WTC11 (cell line): Measurements from ENCODE around the gene ARHGEF25. TPM values are rescaled to one million over a fixed set of nuclear protein-coding genes. Genes with fewer than 3 reads are reported as not detected.
"Not testable (repeated sequence)": the region's sequence is repeated elsewhere in the genome, so short reads cannot be mapped to it uniquely, and the experiment has no call there.

Experiments used
- ATAC-seq: fragments of 200-7000 bp; cut with Tn5 transposase; 2 replicates; pipeline ENCODE4 v1.10.0; 2021; ENCODE audit warnings: mild to moderate bottlenecking, moderate library complexity
- CTCF ChIA-PET: fragments of 300-600 bp; sonication (Branson Sonifier 250); formaldehyde crosslinking; loops from one replicate; lab custom pipeline; 2021; ENCODE audit warnings: antibody characterized with exemption; lab: Charles Lee
- POLR2A ChIA-PET: fragments of 350-600 bp; sonication (Branson Sonifier 250); formaldehyde crosslinking; loops from one replicate; lab custom pipeline; 2021; ENCODE audit warnings: antibody characterized with exemption; lab: Charles Lee
- DNase-seq: peaks from one replicate; pipeline ENCODE4 v3.0.0; 2021; ENCODE audit warnings: low spot score
- H3K27ac Mint-ChIP-seq: 2 replicates; pipeline ENCODE4 v1.8.0; 2021; ENCODE audit warnings: mixed read lengths
- H3K27me3 Mint-ChIP-seq: 2 replicates; pipeline ENCODE4 v1.8.0; 2021; ENCODE audit warnings: low read depth, mild to moderate bottlenecking, moderate library complexity, mixed read lengths
- H3K36me3 Mint-ChIP-seq: 2 replicates; pipeline ENCODE4 v1.8.0; 2021; ENCODE audit warnings: mixed read lengths
- H3K4me1 Mint-ChIP-seq: 2 replicates; pipeline ENCODE4 v1.8.0; 2022; ENCODE audit warnings: mixed read lengths
- H3K4me3 Mint-ChIP-seq: 2 replicates; pipeline ENCODE4 v1.8.0; 2021; ENCODE audit warnings: mild to moderate bottlenecking, moderate library complexity, mixed read lengths
- H3K9me3 Mint-ChIP-seq: 2 replicates; pipeline ENCODE4 v1.8.0; 2021; ENCODE audit warnings: mixed read lengths
- GTF2I ChIP-seq: fragments of 250-450 bp; sonication (Bioruptor Pico); conservative IDR thresholded peaks from 2 replicates; pipeline ENCODE4 v1.4.0; 2021; ENCODE audit warnings: mild to moderate bottlenecking
- JUN ChIP-seq: sonication (generic); formaldehyde crosslinking; IDR thresholded peaks from 2 replicates; pipeline ENCODE4 v1.8.0; 2023; ENCODE audit warnings: mild to moderate bottlenecking, missing genetic modification reagents
- MXD4 ChIP-seq: fragments of 250-450 bp; sonication (Bioruptor Pico); IDR thresholded peaks from 2 replicates; pipeline ENCODE4 v1.8.0; 2021; ENCODE audit warnings: mild to moderate bottlenecking, moderate library complexity, borderline replicate concordance
- SMAD3 ChIP-seq: sonication (generic); formaldehyde crosslinking; IDR thresholded peaks from 2 replicates; pipeline ENCODE4 v1.8.0; 2022; ENCODE audit warnings: missing genetic modification reagents, mild to moderate bottlenecking, borderline replicate concordance
- SOX15 ChIP-seq: fragments of 250-450 bp; sonication (Bioruptor Pico); IDR thresholded peaks from 2 replicates; pipeline ENCODE4 v1.9.0; 2021; ENCODE audit warnings: mild to moderate bottlenecking
- ZNF671 ChIP-seq: fragments of 250-450 bp; sonication (Bioruptor Pico); IDR thresholded peaks from 2 replicates; pipeline ENCODE4 v1.8.0; 2021; ENCODE audit warnings: mild to moderate bottlenecking
- total RNA-seq: library from RNA; stranded (reverse); gene quantifications from 3 replicates; pipeline ENCODE4 v1.2.3, GENCODE V29; 2021
- TF ChIP-seq, protein P1 (sequence below): fragments of 250-450 bp; sonication (Bioruptor Pico); conservative IDR thresholded peaks from 2 replicates; pipeline ENCODE4 v1.9.0; 2021; ENCODE audit warnings: mild to moderate bottlenecking
- TF ChIP-seq, protein P2 (sequence below): fragments of 250-450 bp; sonication (Bioruptor Pico); IDR thresholded peaks from 2 replicates; pipeline ENCODE4 v1.9.0; 2021; ENCODE audit warnings: moderate library complexity, mild to moderate bottlenecking, inconsistent platforms, borderline replicate concordance
- TF ChIP-seq, protein P3 (sequence below): sonication (generic); formaldehyde crosslinking; IDR thresholded peaks from 2 replicates; pipeline ENCODE4 v1.8.0; 2023; ENCODE audit warnings: mild to moderate bottlenecking, missing genetic modification reagents
- TF ChIP-seq, protein P4 (sequence below): fragments of 250-450 bp; sonication (Bioruptor Pico); IDR thresholded peaks from 2 replicates; pipeline ENCODE4 v1.9.0; 2021; ENCODE audit warnings: mild to moderate bottlenecking, borderline replicate concordance
- TF ChIP-seq, protein P5 (sequence below): sonication (generic); formaldehyde crosslinking; IDR thresholded peaks from 2 replicates; pipeline ENCODE4 v1.8.1; 2022; ENCODE audit warnings: low read depth, missing genetic modification reagents, borderline replicate concordance
- TF ChIP-seq, protein P6 (sequence below): sonication (generic); formaldehyde crosslinking; IDR thresholded peaks from 2 replicates; pipeline ENCODE4 v1.8.0; 2022; ENCODE audit warnings: mild to moderate bottlenecking, missing genetic modification reagents
- TF ChIP-seq, protein P7 (sequence below): sonication (generic); formaldehyde crosslinking; IDR thresholded peaks from 2 replicates; pipeline ENCODE4 v1.8.0; 2022; ENCODE audit warnings: mild to moderate bottlenecking, missing genetic modification reagents
- TF ChIP-seq, protein P8 (sequence below): fragments of 250-450 bp; sonication (Bioruptor Pico); IDR thresholded peaks from 2 replicates; pipeline ENCODE4 v2.1.2; 2022; ENCODE audit warnings: mild to moderate bottlenecking, moderate library complexity
- TF ChIP-seq, protein P9 (sequence below): sonication (generic); formaldehyde crosslinking; IDR thresholded peaks from 2 replicates; pipeline ENCODE4 v1.8.1; 2022; ENCODE audit warnings: mild to moderate bottlenecking, missing genetic modification reagents, moderate library complexity, borderline replicate concordance

ARHGEF25 gene
- total RNA-seq, 1 experiment from 2014 or later = 11.9 TPM

DNA sequence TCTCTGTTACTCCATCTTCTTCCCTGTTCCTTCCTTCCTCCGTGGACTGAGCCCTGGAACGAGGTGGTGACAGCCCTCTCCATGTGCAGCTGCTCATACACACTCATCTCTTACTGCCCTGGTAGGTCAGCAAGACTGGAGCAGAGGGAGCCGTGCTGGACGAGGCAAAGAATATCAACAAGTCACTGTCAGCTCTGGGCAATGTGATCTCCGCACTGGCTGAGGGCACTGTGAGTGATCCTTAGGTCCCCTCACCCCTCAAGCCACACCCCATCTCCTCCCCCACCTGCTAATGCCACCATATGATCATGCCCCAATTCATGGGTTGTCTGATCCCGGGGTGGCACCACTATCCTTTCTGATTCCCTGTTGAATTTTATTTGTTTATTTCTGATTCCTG lies 42.4 kb upstream of the ARHGEF25 start:
- Mint-ChIP-seq H3K4me1 (no peaks in the 10 kb centered on the region), H3K9me3 (no peaks in the 10 kb centered on the region), H3K27ac (no peak overlapping the region), H3K36me3 (peaks cover 36% of the 10 kb centered on the region), H3K4me3 (no peak overlapping the region), H3K27me3 (no peaks in the 10 kb centered on the region)
- POLR2A ChIA-PET = no interaction called here
- CTCF ChIA-PET = no interaction called here
- no peak for DNase-seq
- TF ChIP-seq, protein P1, sequence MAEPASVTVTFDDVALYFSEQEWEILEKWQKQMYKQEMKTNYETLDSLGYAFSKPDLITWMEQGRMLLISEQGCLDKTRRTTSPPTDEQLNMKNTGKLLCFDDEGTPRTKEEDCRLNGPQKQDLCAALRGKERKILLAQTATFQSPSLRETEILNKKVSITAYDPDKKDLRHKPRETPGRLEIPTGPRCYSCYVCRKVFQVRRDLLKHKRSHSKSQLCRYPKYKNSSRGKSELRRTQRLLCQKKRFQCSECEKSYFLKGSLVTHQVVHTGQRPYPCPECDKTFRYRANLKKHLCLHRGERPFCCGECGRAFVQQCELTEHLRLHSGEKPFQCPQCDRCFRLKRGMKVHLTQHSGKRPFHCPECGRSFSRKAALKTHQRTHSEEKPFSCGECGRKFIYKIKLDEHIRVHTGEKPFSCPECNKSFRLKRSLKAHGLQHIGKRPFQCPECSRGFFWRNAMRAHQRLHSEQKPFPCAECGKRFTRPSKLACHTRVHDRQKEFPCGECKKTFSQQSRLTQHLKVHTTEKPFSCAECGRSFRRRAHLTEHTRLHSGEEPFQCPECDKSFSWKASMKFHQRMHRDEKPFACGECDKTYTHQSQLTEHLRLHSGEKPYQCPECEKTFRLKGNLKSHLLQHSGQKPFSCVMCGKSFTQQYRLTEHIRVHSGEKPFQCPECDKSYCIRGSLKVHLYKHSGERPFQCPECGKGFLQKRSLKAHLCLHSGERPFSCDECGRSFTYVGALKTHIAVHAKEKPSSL (CRISPR knock-in tag) = no peak
- no peak for TF ChIP-seq SOX15 (CRISPR knock-in tag)
- TF ChIP-seq GTF2I (CRISPR knock-in tag) = no peak
- TF ChIP-seq, protein P2, sequence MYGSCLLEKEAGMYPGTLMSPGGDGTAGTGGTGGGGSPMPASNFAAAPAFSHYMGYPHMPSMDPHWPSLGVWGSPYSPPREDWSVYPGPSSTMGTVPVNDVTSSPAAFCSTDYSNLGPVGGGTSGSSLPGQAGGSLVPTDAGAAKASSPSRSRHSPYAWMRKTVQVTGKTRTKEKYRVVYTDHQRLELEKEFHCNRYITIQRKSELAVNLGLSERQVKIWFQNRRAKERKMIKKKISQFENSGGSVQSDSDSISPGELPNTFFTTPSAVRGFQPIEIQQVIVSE (CRISPR knock-in tag) = no peak
- no peak for TF ChIP-seq SMAD3 (CRISPR knock-in tag)
- TF ChIP-seq, protein P3, sequence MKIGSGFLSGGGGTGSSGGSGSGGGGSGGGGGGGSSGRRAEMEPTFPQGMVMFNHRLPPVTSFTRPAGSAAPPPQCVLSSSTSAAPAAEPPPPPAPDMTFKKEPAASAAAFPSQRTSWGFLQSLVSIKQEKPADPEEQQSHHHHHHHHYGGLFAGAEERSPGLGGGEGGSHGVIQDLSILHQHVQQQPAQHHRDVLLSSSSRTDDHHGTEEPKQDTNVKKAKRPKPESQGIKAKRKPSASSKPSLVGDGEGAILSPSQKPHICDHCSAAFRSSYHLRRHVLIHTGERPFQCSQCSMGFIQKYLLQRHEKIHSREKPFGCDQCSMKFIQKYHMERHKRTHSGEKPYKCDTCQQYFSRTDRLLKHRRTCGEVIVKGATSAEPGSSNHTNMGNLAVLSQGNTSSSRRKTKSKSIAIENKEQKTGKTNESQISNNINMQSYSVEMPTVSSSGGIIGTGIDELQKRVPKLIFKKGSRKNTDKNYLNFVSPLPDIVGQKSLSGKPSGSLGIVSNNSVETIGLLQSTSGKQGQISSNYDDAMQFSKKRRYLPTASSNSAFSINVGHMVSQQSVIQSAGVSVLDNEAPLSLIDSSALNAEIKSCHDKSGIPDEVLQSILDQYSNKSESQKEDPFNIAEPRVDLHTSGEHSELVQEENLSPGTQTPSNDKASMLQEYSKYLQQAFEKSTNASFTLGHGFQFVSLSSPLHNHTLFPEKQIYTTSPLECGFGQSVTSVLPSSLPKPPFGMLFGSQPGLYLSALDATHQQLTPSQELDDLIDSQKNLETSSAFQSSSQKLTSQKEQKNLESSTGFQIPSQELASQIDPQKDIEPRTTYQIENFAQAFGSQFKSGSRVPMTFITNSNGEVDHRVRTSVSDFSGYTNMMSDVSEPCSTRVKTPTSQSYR (CRISPR knock-in tag) = no peak
- TF ChIP-seq, protein P4, sequence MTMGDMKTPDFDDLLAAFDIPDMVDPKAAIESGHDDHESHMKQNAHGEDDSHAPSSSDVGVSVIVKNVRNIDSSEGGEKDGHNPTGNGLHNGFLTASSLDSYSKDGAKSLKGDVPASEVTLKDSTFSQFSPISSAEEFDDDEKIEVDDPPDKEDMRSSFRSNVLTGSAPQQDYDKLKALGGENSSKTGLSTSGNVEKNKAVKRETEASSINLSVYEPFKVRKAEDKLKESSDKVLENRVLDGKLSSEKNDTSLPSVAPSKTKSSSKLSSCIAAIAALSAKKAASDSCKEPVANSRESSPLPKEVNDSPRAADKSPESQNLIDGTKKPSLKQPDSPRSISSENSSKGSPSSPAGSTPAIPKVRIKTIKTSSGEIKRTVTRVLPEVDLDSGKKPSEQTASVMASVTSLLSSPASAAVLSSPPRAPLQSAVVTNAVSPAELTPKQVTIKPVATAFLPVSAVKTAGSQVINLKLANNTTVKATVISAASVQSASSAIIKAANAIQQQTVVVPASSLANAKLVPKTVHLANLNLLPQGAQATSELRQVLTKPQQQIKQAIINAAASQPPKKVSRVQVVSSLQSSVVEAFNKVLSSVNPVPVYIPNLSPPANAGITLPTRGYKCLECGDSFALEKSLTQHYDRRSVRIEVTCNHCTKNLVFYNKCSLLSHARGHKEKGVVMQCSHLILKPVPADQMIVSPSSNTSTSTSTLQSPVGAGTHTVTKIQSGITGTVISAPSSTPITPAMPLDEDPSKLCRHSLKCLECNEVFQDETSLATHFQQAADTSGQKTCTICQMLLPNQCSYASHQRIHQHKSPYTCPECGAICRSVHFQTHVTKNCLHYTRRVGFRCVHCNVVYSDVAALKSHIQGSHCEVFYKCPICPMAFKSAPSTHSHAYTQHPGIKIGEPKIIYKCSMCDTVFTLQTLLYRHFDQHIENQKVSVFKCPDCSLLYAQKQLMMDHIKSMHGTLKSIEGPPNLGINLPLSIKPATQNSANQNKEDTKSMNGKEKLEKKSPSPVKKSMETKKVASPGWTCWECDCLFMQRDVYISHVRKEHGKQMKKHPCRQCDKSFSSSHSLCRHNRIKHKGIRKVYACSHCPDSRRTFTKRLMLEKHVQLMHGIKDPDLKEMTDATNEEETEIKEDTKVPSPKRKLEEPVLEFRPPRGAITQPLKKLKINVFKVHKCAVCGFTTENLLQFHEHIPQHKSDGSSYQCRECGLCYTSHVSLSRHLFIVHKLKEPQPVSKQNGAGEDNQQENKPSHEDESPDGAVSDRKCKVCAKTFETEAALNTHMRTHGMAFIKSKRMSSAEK (CRISPR knock-in tag) = no peak
- no peak for TF ChIP-seq ZNF671 (CRISPR knock-in tag)
- TF ChIP-seq MXD4 (CRISPR knock-in tag) = no peak
- TF ChIP-seq, protein P5, sequence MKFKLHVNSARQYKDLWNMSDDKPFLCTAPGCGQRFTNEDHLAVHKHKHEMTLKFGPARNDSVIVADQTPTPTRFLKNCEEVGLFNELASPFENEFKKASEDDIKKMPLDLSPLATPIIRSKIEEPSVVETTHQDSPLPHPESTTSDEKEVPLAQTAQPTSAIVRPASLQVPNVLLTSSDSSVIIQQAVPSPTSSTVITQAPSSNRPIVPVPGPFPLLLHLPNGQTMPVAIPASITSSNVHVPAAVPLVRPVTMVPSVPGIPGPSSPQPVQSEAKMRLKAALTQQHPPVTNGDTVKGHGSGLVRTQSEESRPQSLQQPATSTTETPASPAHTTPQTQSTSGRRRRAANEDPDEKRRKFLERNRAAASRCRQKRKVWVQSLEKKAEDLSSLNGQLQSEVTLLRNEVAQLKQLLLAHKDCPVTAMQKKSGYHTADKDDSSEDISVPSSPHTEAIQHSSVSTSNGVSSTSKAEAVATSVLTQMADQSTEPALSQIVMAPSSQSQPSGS = no peak
- TF ChIP-seq, protein P6, sequence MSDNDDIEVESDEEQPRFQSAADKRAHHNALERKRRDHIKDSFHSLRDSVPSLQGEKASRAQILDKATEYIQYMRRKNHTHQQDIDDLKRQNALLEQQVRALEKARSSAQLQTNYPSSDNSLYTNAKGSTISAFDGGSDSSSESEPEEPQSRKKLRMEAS = no peak
- TF ChIP-seq, protein P7, sequence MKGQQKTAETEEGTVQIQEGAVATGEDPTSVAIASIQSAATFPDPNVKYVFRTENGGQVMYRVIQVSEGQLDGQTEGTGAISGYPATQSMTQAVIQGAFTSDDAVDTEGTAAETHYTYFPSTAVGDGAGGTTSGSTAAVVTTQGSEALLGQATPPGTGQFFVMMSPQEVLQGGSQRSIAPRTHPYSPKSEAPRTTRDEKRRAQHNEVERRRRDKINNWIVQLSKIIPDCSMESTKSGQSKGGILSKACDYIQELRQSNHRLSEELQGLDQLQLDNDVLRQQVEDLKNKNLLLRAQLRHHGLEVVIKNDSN = no peak
- no peak for ATAC-seq

DNA sequence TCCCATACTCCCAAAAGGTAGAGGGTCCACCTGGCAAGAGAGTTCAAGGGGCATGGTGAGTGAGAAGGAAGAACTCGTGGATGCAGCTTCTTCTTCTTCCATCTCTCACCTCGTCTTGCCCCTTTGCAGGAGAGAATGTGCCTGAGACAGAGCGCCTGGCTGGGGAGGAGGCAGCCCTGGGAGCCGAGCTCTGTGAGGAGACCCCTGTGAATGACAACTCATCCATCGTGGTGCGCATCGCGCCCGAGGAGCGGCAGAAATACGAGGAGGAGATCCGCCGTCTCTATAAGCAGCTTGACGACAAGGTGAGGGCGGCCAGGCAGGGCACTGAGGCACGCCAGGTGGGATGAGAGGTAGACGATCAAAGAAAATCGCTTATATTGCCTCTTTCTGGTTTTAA lies 41.4 kb upstream of the ARHGEF25 start:
- POLR2A ChIA-PET = no interaction called here
- no peak overlapping the region for H3K27ac Mint-ChIP-seq

DNA sequence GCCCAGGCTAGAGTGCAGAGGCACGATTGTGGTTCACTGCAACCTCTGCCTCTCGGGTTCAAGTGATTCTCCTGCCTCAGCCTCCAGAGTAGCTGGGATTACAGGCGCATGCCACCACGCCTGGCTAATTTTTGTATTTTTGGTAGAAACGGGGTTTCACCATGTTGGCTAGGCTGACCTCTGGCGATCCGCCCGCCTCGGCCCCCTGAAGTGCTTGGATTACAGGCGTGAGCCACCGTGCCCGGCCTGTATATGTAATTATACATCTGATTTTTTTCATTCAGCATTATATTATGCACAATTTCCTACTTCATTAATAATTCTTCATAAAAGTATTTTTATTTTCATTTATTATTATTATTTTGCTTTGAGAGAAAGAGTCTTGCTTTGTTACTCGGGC lies 40.8 kb upstream of the ARHGEF25 start:
- ChIA-PET POLR2A (interaction anchor here (0.6 kb wide), 1 partner anchor 85 kb away, joined by 7 read pairs; no protein-coding TSS in a partner anchor), CTCF (interaction anchor here (1.0 to 3.7 kb wide), 2 partner anchors 13 to 62 kb away, joined by 4 to 18 read pairs; partner anchors contain the start of gene B4GALNT1)
- H3K9me3 Mint-ChIP-seq, H3K4me1 Mint-ChIP-seq, H3K27me3 Mint-ChIP-seq, H3K27ac Mint-ChIP-seq, ATAC-seq, H3K4me3 Mint-ChIP-seq, DNase-seq: not testable (repeated sequence)
- peaks cover 37% of the 10 kb centered on the region for H3K36me3 Mint-ChIP-seq

More for the DNA sequence above, 41.4 kb upstream of the ARHGEF25 start:
- TF ChIP-seq, protein P8, sequence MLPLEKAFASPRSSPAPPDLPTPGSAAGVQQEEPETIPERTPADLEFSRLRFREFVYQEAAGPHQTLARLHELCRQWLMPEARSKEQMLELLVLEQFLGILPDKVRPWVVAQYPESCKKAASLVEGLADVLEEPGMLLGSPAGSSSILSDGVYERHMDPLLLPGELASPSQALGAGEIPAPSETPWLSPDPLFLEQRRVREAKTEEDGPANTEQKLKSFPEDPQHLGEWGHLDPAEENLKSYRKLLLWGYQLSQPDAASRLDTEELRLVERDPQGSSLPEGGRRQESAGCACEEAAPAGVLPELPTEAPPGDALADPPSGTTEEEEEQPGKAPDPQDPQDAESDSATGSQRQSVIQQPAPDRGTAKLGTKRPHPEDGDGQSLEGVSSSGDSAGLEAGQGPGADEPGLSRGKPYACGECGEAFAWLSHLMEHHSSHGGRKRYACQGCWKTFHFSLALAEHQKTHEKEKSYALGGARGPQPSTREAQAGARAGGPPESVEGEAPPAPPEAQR (CRISPR knock-in tag) = no peak
- TF ChIP-seq, protein P9, sequence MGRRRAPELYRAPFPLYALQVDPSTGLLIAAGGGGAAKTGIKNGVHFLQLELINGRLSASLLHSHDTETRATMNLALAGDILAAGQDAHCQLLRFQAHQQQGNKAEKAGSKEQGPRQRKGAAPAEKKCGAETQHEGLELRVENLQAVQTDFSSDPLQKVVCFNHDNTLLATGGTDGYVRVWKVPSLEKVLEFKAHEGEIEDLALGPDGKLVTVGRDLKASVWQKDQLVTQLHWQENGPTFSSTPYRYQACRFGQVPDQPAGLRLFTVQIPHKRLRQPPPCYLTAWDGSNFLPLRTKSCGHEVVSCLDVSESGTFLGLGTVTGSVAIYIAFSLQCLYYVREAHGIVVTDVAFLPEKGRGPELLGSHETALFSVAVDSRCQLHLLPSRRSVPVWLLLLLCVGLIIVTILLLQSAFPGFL (CRISPR knock-in tag) = no peak
- TF ChIP-seq JUN (CRISPR knock-in tag) = no peak
- CTCF ChIA-PET = interaction anchor here (1.0 to 3.7 kb wide), 2 partner anchors 13 to 63 kb away, joined by 4 to 18 read pairs; partner anchors contain the start of gene B4GALNT1
- Mint-ChIP-seq H3K27me3 (no peaks in the 10 kb centered on the region), H3K4me3 (no peak overlapping the region), H3K36me3 (peaks cover 32% of the 10 kb centered on the region), H3K9me3 (no peaks in the 10 kb centered on the region), H3K4me1 (no peaks in the 10 kb centered on the region)
- ATAC-seq (no peak), DNase-seq (no peak)
